Measurements from ENCODE around the gene ZC3H13. TPM values are rescaled to one million over a fixed set of nuclear protein-coding genes. Genes with fewer than 3 reads are reported as not detected.

The ZC3H13 gene
- total RNA-seq, 1 experiment from 2014 or later = 33.9 TPM

- POLR2A ChIA-PET = no interaction called here
- intact Hi-C loops (cut with micrococcal nuclease) = loop anchor here (5.0 to 10.0 kb wide), 2 partner anchors 202 to 390 kb away; no protein-coding TSS in a partner anchor
- Mint-ChIP-seq H3K36me3 (ENCODE audit: insufficient read depth, unreplicated experiment) (no peaks in the 10 kb centered on the region), H3K9me3 (ENCODE audit: unreplicated experiment) (no peaks in the 10 kb centered on the region), H3K4me3 (ENCODE audit: unreplicated experiment) (no peak overlapping the region), H3K4me1 (ENCODE audit: insufficient read depth, unreplicated experiment) (peaks cover 6% of the 10 kb centered on the region), H3K27ac (ENCODE audit: low read depth, unreplicated experiment) (no peak overlapping the region), H3K27me3 (ENCODE audit: insufficient read depth, unreplicated experiment) (peaks cover 50% of the 10 kb centered on the region)
- no TSS peak for BruUV-seq (replicated peaks)
- CTCF ChIA-PET = no interaction called here
- TF ChIP-seq CTCF (IDR thresholded peaks at IDR 0.05; ENCODE audit: unreplicated experiment) = no peak
- DNase-seq (ENCODE audit: unreplicated experiment) = peak; percentile 13
Observed at GRCh38 chr13:45925151-45925550, 127.4 kb downstream of the ZC3H13 start.

GRCh38 chr13:45921162-45921736 is 131.3 kb downstream of the ZC3H13 start:
- H3K36me3 Mint-ChIP-seq (ENCODE audit: insufficient read depth, unreplicated experiment) = no peaks in the 10 kb centered on the region
- H3K9me3 Mint-ChIP-seq (ENCODE audit: unreplicated experiment) = no peaks in the 10 kb centered on the region
- DNase-seq (ENCODE audit: unreplicated experiment) = no peak
- ChIA-PET POLR2A (no interaction called here), CTCF (interaction anchor here (0.8 kb wide), 1 partner anchor 42 kb away, joined by 4 read pairs; no protein-coding TSS in a partner anchor)
- H3K4me1 Mint-ChIP-seq (ENCODE audit: insufficient read depth, unreplicated experiment) = no peaks in the 10 kb centered on the region
- no TSS peak for BruUV-seq (replicated peaks)
- H3K4me3 Mint-ChIP-seq (ENCODE audit: unreplicated experiment) = no peak overlapping the region
- H3K27ac Mint-ChIP-seq (ENCODE audit: low read depth, unreplicated experiment) = no peak overlapping the region
- TF ChIP-seq CTCF (IDR thresholded peaks at IDR 0.05; ENCODE audit: unreplicated experiment) = no peak
- intact Hi-C loops (cut with micrococcal nuclease) = loop anchor here (10.0 kb wide), 1 partner anchor 394 kb away; no protein-coding TSS in a partner anchor
- H3K27me3 Mint-ChIP-seq (ENCODE audit: insufficient read depth, unreplicated experiment) = peaks cover 71% of the 10 kb centered on the region

GRCh38 chr13:45918597-45918996 is 133.9 kb downstream of the ZC3H13 start:
- no peak overlapping the region for H3K4me3 Mint-ChIP-seq (ENCODE audit: unreplicated experiment)
- ChIA-PET POLR2A (interaction anchor here (0.6 kb wide), 1 partner anchor 134 kb away, joined by 3 read pairs; the partner anchor contains the start of gene ZC3H13), CTCF (no interaction called here)
- H3K4me1 Mint-ChIP-seq (ENCODE audit: insufficient read depth, unreplicated experiment) = no peaks in the 10 kb centered on the region
- intact Hi-C loops (cut with micrococcal nuclease) = no loop called here
- H3K27ac Mint-ChIP-seq (ENCODE audit: low read depth, unreplicated experiment) = no peak overlapping the region
- TF ChIP-seq CTCF (IDR thresholded peaks at IDR 0.05; ENCODE audit: unreplicated experiment) = no peak
- peaks cover 45% of the 10 kb centered on the region for H3K27me3 Mint-ChIP-seq (ENCODE audit: insufficient read depth, unreplicated experiment)
- no peak for DNase-seq (ENCODE audit: unreplicated experiment)
- BruUV-seq (replicated peaks) = no TSS peak
- no peaks in the 10 kb centered on the region for H3K9me3 Mint-ChIP-seq (ENCODE audit: unreplicated experiment)
- H3K36me3 Mint-ChIP-seq (ENCODE audit: insufficient read depth, unreplicated experiment) = no peaks in the 10 kb centered on the region

- ChIA-PET CTCF (no interaction called here), POLR2A (no interaction called here)
- Mint-ChIP-seq H3K27ac (ENCODE audit: low read depth, unreplicated experiment) (no peak overlapping the region), H3K36me3 (ENCODE audit: insufficient read depth, unreplicated experiment) (no peaks in the 10 kb centered on the region), H3K27me3 (ENCODE audit: insufficient read depth, unreplicated experiment) (peaks cover 39% of the 10 kb centered on the region), H3K4me1 (ENCODE audit: insufficient read depth, unreplicated experiment) (no peaks in the 10 kb centered on the region), H3K9me3 (ENCODE audit: unreplicated experiment) (no peaks in the 10 kb centered on the region), H3K4me3 (ENCODE audit: unreplicated experiment) (no peak overlapping the region)
- BruUV-seq (replicated peaks) = no TSS peak
- intact Hi-C loops (cut with micrococcal nuclease) = no loop called here
- no peak for DNase-seq (ENCODE audit: unreplicated experiment)
- no peak for TF ChIP-seq CTCF (IDR thresholded peaks at IDR 0.05; ENCODE audit: unreplicated experiment)
Observed at GRCh38 chr13:45917019-45917418, 135.5 kb downstream of the ZC3H13 start.

Measured in MCF 10A (cell line).